ENCODE data around the gene MYO1F. TPM values are rescaled to one million over a fixed set of nuclear protein-coding genes. Genes with fewer than 3 reads are reported as not detected.
A peak's percentile ranks its signal among the peaks of the same experiment; 100 is the strongest.
"Not testable (repeated sequence)": the region's sequence is repeated elsewhere in the genome, so short reads cannot be mapped to it uniquely, and the experiment has no call there.

The MYO1F gene
- polyA plus RNA-seq, 2 of the 4 experiments (the other 2 are of a cell fraction) = 0.23 to 0.37 TPM

DNA sequence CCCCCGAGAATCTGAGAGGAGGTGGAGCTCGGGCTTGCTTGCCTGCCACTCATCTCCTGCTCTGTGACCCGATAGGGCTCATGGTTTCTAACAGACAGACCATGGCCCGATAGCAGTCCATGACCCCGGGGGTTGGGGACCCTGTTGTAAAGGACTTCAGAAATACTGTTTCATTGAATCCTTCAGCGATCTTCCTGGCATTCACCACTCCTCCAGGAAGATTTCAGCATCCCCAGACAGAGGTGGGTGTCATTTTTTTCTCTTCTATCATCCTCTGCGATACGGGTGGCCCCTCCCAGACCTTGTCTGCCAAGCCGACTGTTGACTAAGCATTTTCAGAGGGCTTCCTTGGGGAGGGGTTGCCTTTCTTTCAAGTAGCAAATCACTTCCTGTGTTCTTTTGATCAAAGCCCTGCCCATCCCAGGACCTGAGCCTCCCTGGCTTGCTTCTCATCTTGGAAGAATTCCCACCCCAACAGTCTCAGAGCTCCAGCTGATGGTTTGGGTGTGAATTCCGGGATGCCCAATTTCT, 1.7 kb downstream of the MYO1F start:
- Histone ChIP-seq H3K4me1 (peaks cover 22% of the 10 kb centered on the region), H3K4me2 (peak overlapping the region; percentile 64), H3K9me3 (no peaks in the 10 kb centered on the region), H3K27ac (peak overlapping the region; percentile 49 to 76; a peak in 4 of 6 replicates), H3K4me3 (no peak overlapping the region)
- peak in 1 of 2 experiments; percentile 57 for DNase-seq (ENCODE audit: low read depth in 1 of 2, low spot score in 1 of 2)
- POLR2A ChIA-PET = no interaction called here
- FAIRE-seq = no peak
- ATAC-seq = peak in 1 of 2 experiments; percentile 13; a peak in 2 of 6 replicates
- 32% methylated on average over 8 of the region's 10 CpGs for WGBS (ENCODE audit: missing lambda C conversion rate)
- TF ChIP-seq HES2 (IDR thresholded peaks at IDR 0.05) (no peak), MAFK (IDR thresholded peaks at IDR 0.05; ENCODE audit: partially characterized antibody) (peak; percentile 75)
- CTCF ChIA-PET = interaction anchor here (4.8 kb wide), 1 partner anchor 11 kb away, joined by 16 read pairs; no protein-coding TSS in a partner anchor

- POLR2A ChIA-PET; ATAC-seq; DNase-seq (ENCODE audit: low read depth in 1 of 2, low spot score in 1 of 2); FAIRE-seq; H3K4me3 ChIP-seq; H3K9me3 ChIP-seq; H3K4me2 ChIP-seq; H3K27ac ChIP-seq: not testable (repeated sequence)
- CTCF ChIA-PET = interaction anchor here (4.8 kb wide), 1 partner anchor 12 kb away, joined by 16 read pairs; no protein-coding TSS in a partner anchor
- H3K4me1 ChIP-seq = peaks cover 18% of the 10 kb centered on the region
- 97% methylated on average over 7 of the region's 7 CpGs for WGBS (ENCODE audit: missing lambda C conversion rate)
Observed at GRCh38 chr19:8574619-8574922, 2.7 kb downstream of the MYO1F start.

DNA sequence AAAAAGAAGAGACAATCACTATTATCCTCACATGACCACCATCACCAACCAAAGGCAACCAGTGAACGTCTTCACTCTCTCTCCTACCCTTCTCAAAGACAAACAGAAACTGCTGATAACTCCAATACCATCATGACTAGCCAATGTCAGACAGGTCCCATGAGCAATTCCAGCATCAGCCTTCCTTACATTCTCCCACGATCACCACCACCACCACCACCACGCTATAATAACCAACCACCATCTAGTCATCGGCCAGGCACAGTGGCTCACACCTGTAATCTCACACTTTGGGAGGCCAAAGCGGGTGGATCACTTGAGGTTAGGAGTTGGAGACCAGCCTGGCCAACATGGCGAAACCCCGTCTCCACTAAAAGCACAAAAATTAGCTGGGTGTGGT, 3.9 kb downstream of the MYO1F start:
- no peak for ATAC-seq
- Histone ChIP-seq H3K27ac (no peak overlapping the region), H3K4me1 (peaks cover 29% of the 10 kb centered on the region), H3K4me3 (no peak overlapping the region), H3K9me3 (no peaks in the 10 kb centered on the region), H3K4me2 (no peak overlapping the region)
- TF ChIP-seq REST (IDR thresholded peaks at IDR 0.05) (no peak), CEBPB (IDR thresholded peaks at IDR 0.05) (no peak), NR3C1 (IDR thresholded peaks at IDR 0.05) (no peak), EHF (CRISPR knock-in tag; IDR thresholded peaks at IDR 0.05) (no peak), EP300 (IDR thresholded peaks at IDR 0.05) (no peak), ZFP36 (IDR thresholded peaks at IDR 0.05; ENCODE audit: borderline replicate concordance, partially characterized antibody) (no peak), CHD2 (IDR thresholded peaks at IDR 0.05; ENCODE audit: low read length, partially characterized antibody) (no peak), RNF2 (IDR thresholded peaks at IDR 0.05; ENCODE audit: borderline replicate concordance, low read depth) (no peak), PHF8 (IDR thresholded peaks at IDR 0.05; ENCODE audit: borderline replicate concordance, low read depth) (no peak), TP53 (CRISPR knock-in tag; IDR thresholded peaks at IDR 0.05) (no peak), NPAS2 (CRISPR knock-in tag; IDR thresholded peaks at IDR 0.05; ENCODE audit: borderline replicate concordance) (no peak), HOXA7 (CRISPR knock-in tag; IDR thresholded peaks at IDR 0.05) (no peak), RCOR1 (IDR thresholded peaks at IDR 0.05; ENCODE audit: low read depth, low read length) (no peak), NFE2L2 (conservative IDR thresholded peaks at IDR 0.05; ENCODE audit: low read length) (no peak), RFX5 (IDR thresholded peaks at IDR 0.05) (no peak), MAZ (IDR thresholded peaks at IDR 0.05; ENCODE audit: borderline replicate concordance, low read depth, low read length) (no peak), CBX2 (IDR thresholded peaks at IDR 0.05; ENCODE audit: borderline replicate concordance, low read depth) (no peak)
- TF ChIP-seq, protein P1, sequence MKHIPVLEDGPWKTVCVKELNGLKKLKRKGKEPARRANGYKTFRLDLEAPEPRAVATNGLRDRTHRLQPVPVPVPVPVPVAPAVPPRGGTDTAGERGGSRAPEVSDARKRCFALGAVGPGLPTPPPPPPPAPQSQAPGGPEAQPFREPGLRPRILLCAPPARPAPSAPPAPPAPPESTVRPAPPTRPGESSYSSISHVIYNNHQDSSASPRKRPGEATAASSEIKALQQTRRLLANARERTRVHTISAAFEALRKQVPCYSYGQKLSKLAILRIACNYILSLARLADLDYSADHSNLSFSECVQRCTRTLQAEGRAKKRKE (CRISPR knock-in tag; IDR thresholded peaks at IDR 0.05; ENCODE audit: low read depth) = no peak
- ChIA-PET POLR2A (no interaction called here), CTCF (no interaction called here)
- WGBS (ENCODE audit: missing lambda C conversion rate) = 91% methylated on average over 7 of the region's 7 CpGs
- no peak for DNase-seq (ENCODE audit: low read depth in 1 of 2, low spot score in 1 of 2)
- no peak for FAIRE-seq

Data from A549 (cell line).